Mesodermal cell (in vitro differentiated cells): ENCODE results near the gene PRC1.

Experiments
- H3K27ac ChIP-seq: 2 replicates; pipeline ENCODE4 v1.7.0; 2013; ENCODE audit warnings: mild to moderate bottlenecking, low read depth, low read length, moderate library complexity; ENCODE audit not compliant: severe bottlenecking
- H3K36me3 ChIP-seq: 2 replicates; pipeline ENCODE4 v1.7.1; 2013; ENCODE audit warnings: mild to moderate bottlenecking, low read length, moderate library complexity; ENCODE audit not compliant: control insufficient read depth, insufficient read depth
- H3K4me1 ChIP-seq: one replicate; pipeline ENCODE4 v1.7.1; 2013; ENCODE audit warnings: mild to moderate bottlenecking, low read length; ENCODE audit not compliant: insufficient read depth, control insufficient read depth, poor library complexity, severe bottlenecking
- H3K4me3 ChIP-seq: 2 replicates; pipeline ENCODE4 v1.7.0; 2013; ENCODE audit warnings: low read length, control low read depth, mild to moderate bottlenecking; ENCODE audit not compliant: insufficient read depth, poor library complexity, severe bottlenecking; ENCODE audit errors: extremely low read depth
- H3K9me3 ChIP-seq: 2 replicates; pipeline ENCODE4 v1.7.1; 2013; ENCODE audit warnings: mild to moderate bottlenecking, low read length, moderate library complexity; ENCODE audit not compliant: control insufficient read depth
- WGBS, 2 experiments: methylation state at CpG; one replicate each; pipeline ENCODE4 v1.1.5; 2013; ENCODE audit warnings: missing lambda C conversion rate in 2 of 2; ENCODE audit not compliant: insufficient coverage in 2 of 2; 5-methylcytosine and 5-hydroxymethylcytosine counted together

PRC1 gene

GRCh38 chr15:90918034-90918788 lies 76.1 kb downstream of the PRC1 start:
- WGBS, 2 experiments = 95 to 98% methylated on average over 15 to 23 of the region's 23 CpGs
- no peak overlapping the region for H3K4me3 ChIP-seq
- no peak overlapping the region for H3K27ac ChIP-seq
- H3K9me3 ChIP-seq = no peaks in the 10 kb centered on the region
- peaks cover 10% of the 10 kb centered on the region for H3K4me1 ChIP-seq
- H3K36me3 ChIP-seq = peaks cover 37% of the 10 kb centered on the region

GRCh38 chr15:90917569-90917968 lies 76.8 kb downstream of the PRC1 start:
- WGBS, 2 experiments = 90 to 97% methylated on average over 10 to 12 of the region's 12 CpGs
- H3K4me3 ChIP-seq = no peak overlapping the region
- H3K27ac ChIP-seq = no peak overlapping the region
- H3K4me1 ChIP-seq = peaks cover 10% of the 10 kb centered on the region
- no peaks in the 10 kb centered on the region for H3K9me3 ChIP-seq
- H3K36me3 ChIP-seq = peaks cover 43% of the 10 kb centered on the region

- Histone ChIP-seq H3K4me3 (no peak overlapping the region), H3K9me3 (no peaks in the 10 kb centered on the region), H3K27ac (no peak overlapping the region), H3K4me1 (peaks cover 10% of the 10 kb centered on the region), H3K36me3 (peaks cover 53% of the 10 kb centered on the region)
- WGBS, 2 experiments = 92% methylated on average over 10 to 11 of the region's 11 CpGs
These were observed 77.9 kb downstream of the PRC1 start for GRCh38 chr15:90916461-90916860.
